SK-N-SH (cell line): ENCODE measurements around the gene ADD1.

ENCODE experiments used
- ELF1 ChIP-seq: IDR thresholded peaks from 2 replicates; pipeline ENCODE4 v1.4.0; 2012
- GABPA ChIP-seq: IDR thresholded peaks from 2 replicates; pipeline ENCODE4 v1.4.0; 2012; ENCODE audit warnings: low read depth, mild to moderate bottlenecking
- RAD21 ChIP-seq: IDR thresholded peaks from 2 replicates; pipeline ENCODE4 v1.6.1; 2012; ENCODE audit warnings: mild to moderate bottlenecking, low read length
- RFX5 ChIP-seq: IDR thresholded peaks from 2 replicates; pipeline ENCODE4 v1.6.1; 2012; ENCODE audit warnings: mild to moderate bottlenecking, improper control_type of control experiment, low read length
- TF ChIP-seq, protein P1 (sequence below): IDR thresholded peaks from 2 replicates; pipeline ENCODE4 v1.4.0; 2012; ENCODE audit warnings: low read depth, borderline replicate concordance
- TF ChIP-seq, protein P2 (sequence below): fragments of 200-600 bp; sonication (generic); IDR thresholded peaks from 2 replicates; pipeline ENCODE4 v1.6.1; 2017; ENCODE audit warnings: antibody characterized with exemption, mild to moderate bottlenecking, moderate library complexity
- TF ChIP-seq, protein P3 (sequence below): IDR thresholded peaks from 2 replicates; pipeline ENCODE4 v1.6.1; 2012; ENCODE audit warnings: mild to moderate bottlenecking, low read depth, low read length, moderate library complexity
- TF ChIP-seq, protein P4 (sequence below): fragments of 150-350 bp; IDR thresholded peaks from 2 replicates; pipeline ENCODE4 v1.6.1; 2017; ENCODE audit warnings: antibody characterized with exemption, low read length, low read depth, borderline replicate concordance

DNA sequence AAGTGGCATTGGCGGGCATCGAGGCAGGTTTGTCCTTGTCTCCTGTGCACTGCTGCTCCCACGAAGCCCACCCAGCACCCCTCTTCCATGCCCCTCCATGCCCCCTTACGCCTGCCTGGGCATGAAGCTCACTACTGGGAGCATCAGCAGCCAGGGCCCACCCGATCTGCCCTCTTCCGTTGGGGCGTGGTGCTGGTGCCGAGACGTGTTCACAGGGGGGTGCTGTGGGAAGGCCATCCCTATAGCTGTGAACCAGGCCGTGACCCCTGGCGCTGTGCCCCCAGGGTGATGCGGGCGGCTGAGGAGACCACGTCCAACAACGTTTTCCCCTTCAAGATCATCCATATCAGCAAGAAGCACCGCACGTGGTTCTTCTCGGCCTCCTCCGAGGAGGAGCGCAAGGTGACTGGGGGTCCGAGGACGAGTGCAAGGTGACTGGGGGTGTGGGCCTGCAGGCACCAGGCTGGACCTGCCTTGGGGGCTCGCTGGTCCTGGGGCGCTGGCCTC lies 19.3 kb upstream of the ADD1 start:
- TF ChIP-seq, protein P1, sequence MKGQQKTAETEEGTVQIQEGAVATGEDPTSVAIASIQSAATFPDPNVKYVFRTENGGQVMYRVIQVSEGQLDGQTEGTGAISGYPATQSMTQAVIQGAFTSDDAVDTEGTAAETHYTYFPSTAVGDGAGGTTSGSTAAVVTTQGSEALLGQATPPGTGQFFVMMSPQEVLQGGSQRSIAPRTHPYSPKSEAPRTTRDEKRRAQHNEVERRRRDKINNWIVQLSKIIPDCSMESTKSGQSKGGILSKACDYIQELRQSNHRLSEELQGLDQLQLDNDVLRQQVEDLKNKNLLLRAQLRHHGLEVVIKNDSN, result no peak
- TF ChIP-seq, protein P2, sequence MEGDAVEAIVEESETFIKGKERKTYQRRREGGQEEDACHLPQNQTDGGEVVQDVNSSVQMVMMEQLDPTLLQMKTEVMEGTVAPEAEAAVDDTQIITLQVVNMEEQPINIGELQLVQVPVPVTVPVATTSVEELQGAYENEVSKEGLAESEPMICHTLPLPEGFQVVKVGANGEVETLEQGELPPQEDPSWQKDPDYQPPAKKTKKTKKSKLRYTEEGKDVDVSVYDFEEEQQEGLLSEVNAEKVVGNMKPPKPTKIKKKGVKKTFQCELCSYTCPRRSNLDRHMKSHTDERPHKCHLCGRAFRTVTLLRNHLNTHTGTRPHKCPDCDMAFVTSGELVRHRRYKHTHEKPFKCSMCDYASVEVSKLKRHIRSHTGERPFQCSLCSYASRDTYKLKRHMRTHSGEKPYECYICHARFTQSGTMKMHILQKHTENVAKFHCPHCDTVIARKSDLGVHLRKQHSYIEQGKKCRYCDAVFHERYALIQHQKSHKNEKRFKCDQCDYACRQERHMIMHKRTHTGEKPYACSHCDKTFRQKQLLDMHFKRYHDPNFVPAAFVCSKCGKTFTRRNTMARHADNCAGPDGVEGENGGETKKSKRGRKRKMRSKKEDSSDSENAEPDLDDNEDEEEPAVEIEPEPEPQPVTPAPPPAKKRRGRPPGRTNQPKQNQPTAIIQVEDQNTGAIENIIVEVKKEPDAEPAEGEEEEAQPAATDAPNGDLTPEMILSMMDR, result no peak
- TF ChIP-seq, protein P3, sequence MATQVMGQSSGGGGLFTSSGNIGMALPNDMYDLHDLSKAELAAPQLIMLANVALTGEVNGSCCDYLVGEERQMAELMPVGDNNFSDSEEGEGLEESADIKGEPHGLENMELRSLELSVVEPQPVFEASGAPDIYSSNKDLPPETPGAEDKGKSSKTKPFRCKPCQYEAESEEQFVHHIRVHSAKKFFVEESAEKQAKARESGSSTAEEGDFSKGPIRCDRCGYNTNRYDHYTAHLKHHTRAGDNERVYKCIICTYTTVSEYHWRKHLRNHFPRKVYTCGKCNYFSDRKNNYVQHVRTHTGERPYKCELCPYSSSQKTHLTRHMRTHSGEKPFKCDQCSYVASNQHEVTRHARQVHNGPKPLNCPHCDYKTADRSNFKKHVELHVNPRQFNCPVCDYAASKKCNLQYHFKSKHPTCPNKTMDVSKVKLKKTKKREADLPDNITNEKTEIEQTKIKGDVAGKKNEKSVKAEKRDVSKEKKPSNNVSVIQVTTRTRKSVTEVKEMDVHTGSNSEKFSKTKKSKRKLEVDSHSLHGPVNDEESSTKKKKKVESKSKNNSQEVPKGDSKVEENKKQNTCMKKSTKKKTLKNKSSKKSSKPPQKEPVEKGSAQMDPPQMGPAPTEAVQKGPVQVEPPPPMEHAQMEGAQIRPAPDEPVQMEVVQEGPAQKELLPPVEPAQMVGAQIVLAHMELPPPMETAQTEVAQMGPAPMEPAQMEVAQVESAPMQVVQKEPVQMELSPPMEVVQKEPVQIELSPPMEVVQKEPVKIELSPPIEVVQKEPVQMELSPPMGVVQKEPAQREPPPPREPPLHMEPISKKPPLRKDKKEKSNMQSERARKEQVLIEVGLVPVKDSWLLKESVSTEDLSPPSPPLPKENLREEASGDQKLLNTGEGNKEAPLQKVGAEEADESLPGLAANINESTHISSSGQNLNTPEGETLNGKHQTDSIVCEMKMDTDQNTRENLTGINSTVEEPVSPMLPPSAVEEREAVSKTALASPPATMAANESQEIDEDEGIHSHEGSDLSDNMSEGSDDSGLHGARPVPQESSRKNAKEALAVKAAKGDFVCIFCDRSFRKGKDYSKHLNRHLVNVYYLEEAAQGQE, result no peak
- TF ChIP-seq RAD21 (no peak), RFX5 (no peak), ELF1 (no peak), GABPA (no peak)
- TF ChIP-seq, protein P4, sequence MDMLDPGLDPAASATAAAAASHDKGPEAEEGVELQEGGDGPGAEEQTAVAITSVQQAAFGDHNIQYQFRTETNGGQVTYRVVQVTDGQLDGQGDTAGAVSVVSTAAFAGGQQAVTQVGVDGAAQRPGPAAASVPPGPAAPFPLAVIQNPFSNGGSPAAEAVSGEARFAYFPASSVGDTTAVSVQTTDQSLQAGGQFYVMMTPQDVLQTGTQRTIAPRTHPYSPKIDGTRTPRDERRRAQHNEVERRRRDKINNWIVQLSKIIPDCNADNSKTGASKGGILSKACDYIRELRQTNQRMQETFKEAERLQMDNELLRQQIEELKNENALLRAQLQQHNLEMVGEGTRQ, result no peak
